ENCODE results near the gene CREB5.

The CREB5 gene

DNA sequence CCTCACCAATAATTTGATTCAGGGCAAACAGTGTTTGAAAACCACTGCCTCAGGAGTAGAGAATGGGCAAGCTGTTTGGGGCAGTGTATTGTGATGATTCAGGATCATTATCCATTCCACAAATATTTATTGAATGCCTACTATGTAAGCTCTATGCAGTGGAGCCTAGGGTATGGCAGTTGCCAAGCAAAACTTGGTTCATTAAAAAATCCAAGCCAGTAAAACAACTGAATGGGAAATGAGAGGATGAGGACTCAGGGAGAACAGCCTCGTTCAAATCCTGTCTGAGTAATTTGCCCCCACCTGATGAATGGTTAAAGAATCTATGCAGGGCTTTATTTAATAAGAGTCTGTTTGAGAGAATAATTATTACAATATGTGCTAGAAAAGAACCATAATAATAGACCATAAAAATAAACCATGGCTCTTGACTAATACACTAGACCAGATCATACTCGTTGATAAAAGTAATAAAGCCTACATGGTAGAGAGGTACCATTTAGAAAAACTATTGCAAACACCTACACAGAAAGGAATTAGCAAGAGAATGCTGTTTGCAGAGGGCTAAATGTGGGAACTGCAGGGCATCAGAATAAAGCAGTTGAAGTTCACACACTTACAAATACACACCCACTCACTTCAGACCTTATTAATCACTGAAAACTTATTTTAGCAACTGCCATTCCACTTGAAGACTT is 71.7 kb downstream of the CREB5 start:
- TF ChIP-seq EZH2 (IDR thresholded peaks at IDR 0.05; ENCODE audit: borderline replicate concordance, low read depth, low read length, severe bottlenecking): no peak
- TF ChIP-seq, protein P1, sequence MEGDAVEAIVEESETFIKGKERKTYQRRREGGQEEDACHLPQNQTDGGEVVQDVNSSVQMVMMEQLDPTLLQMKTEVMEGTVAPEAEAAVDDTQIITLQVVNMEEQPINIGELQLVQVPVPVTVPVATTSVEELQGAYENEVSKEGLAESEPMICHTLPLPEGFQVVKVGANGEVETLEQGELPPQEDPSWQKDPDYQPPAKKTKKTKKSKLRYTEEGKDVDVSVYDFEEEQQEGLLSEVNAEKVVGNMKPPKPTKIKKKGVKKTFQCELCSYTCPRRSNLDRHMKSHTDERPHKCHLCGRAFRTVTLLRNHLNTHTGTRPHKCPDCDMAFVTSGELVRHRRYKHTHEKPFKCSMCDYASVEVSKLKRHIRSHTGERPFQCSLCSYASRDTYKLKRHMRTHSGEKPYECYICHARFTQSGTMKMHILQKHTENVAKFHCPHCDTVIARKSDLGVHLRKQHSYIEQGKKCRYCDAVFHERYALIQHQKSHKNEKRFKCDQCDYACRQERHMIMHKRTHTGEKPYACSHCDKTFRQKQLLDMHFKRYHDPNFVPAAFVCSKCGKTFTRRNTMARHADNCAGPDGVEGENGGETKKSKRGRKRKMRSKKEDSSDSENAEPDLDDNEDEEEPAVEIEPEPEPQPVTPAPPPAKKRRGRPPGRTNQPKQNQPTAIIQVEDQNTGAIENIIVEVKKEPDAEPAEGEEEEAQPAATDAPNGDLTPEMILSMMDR (IDR thresholded peaks at IDR 0.05; ENCODE audit: borderline replicate concordance, extremely low read depth, low read length, poor library complexity, severe bottlenecking): no peak
- Histone ChIP-seq H3K4me3 (ENCODE audit: low read depth in 1 of 2, low read length in 2 of 2) (no peak overlapping the region), H4K20me1 (ENCODE audit: insufficient read depth, low read length) (no peaks in the 10 kb centered on the region), H3K36me3 (ENCODE audit: insufficient read depth, low read length) (no peaks in the 10 kb centered on the region), H3K4me2 (ENCODE audit: insufficient read depth, low read length) (no peak overlapping the region), H3K9me3 (ENCODE audit: insufficient read depth, low read length, severe bottlenecking) (no peaks in the 10 kb centered on the region), H3K9ac (ENCODE audit: low read depth, low read length) (no peak overlapping the region), H3K79me2 (ENCODE audit: insufficient read depth, low read length) (no peaks in the 10 kb centered on the region), H3K27ac (ENCODE audit: low read length) (no peak overlapping the region), H3K4me1 (ENCODE audit: insufficient read depth, low read length) (no peaks in the 10 kb centered on the region), H3K27me3 (ENCODE audit: insufficient read depth, low read length, poor library complexity) (peaks cover 12% of the 10 kb centered on the region), H2AFZ (ENCODE audit: low read depth, low read length) (no peak overlapping the region)
- ATAC-seq (ENCODE audit: insufficient read depth, low read depth) (no peak), DNase-seq (no peak)

DNA sequence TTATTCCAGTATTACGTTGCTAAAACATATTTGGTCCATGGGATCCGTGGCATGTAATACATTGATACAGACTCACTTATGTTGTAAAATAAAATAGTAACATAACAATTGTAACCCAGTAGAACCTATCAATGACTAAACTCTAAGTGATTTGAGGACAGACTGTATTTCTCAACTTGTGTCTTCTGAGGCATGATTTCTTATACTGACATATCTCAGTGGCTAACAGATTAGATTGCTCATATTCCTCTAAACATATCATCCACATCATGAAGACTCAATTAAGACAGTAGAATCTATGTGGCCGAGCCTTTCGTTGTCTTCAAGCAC is 72.3 kb downstream of the CREB5 start:
- TF ChIP-seq EZH2 (IDR thresholded peaks at IDR 0.05; ENCODE audit: borderline replicate concordance, low read depth, low read length, severe bottlenecking): no peak
- Histone ChIP-seq H3K36me3 (ENCODE audit: insufficient read depth, low read length) (no peaks in the 10 kb centered on the region), H4K20me1 (ENCODE audit: insufficient read depth, low read length) (no peaks in the 10 kb centered on the region), H3K4me1 (ENCODE audit: insufficient read depth, low read length) (no peaks in the 10 kb centered on the region), H3K79me2 (ENCODE audit: insufficient read depth, low read length) (no peaks in the 10 kb centered on the region), H3K9me3 (ENCODE audit: insufficient read depth, low read length, severe bottlenecking) (no peaks in the 10 kb centered on the region), H2AFZ (ENCODE audit: low read depth, low read length) (no peak overlapping the region), H3K4me3 (ENCODE audit: low read depth in 1 of 2, low read length in 2 of 2) (no peak overlapping the region), H3K27ac (ENCODE audit: low read length) (no peak overlapping the region), H3K9ac (ENCODE audit: low read depth, low read length) (no peak overlapping the region), H3K4me2 (ENCODE audit: insufficient read depth, low read length) (no peak overlapping the region), H3K27me3 (ENCODE audit: insufficient read depth, low read length, poor library complexity) (peaks cover 12% of the 10 kb centered on the region)
- ATAC-seq (ENCODE audit: insufficient read depth, low read depth) (no peak), DNase-seq (no peak)

DNA sequence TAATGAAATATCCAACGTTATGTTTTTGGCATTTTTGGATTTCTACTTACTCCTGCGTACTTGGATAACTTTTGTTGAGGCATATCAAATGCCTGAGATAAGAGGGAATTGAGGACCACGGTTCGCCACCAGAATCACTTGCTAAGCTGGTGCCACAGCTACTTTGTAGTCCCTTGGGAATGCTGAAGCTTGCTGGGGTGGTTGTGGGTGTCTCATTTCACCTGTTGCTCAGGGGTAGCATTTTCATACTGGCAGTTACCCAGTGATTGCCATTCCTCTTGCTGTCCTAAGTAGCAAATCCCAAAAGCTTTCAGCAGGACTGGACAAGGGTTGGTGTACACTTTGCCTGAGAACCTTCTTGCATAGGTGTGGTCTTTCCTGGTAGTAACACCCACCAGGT is 75.2 kb downstream of the CREB5 start:
- Histone ChIP-seq H3K27ac (ENCODE audit: low read length) (no peak overlapping the region), H3K9me3 (ENCODE audit: insufficient read depth, low read length, severe bottlenecking) (no peaks in the 10 kb centered on the region), H3K9ac (ENCODE audit: low read depth, low read length) (no peak overlapping the region), H3K4me3 (ENCODE audit: low read depth in 1 of 2, low read length in 2 of 2) (no peak overlapping the region), H3K4me2 (ENCODE audit: insufficient read depth, low read length) (no peak overlapping the region), H3K4me1 (ENCODE audit: insufficient read depth, low read length) (no peaks in the 10 kb centered on the region), H3K36me3 (ENCODE audit: insufficient read depth, low read length) (no peaks in the 10 kb centered on the region), H3K27me3 (ENCODE audit: insufficient read depth, low read length, poor library complexity) (peaks cover 5% of the 10 kb centered on the region), H2AFZ (ENCODE audit: low read depth, low read length) (no peak overlapping the region), H4K20me1 (ENCODE audit: insufficient read depth, low read length) (no peaks in the 10 kb centered on the region), H3K79me2 (ENCODE audit: insufficient read depth, low read length) (no peaks in the 10 kb centered on the region)
- ATAC-seq (ENCODE audit: insufficient read depth, low read depth) (no peak), DNase-seq (no peak)
- TF ChIP-seq, protein P1 (IDR thresholded peaks at IDR 0.05; ENCODE audit: borderline replicate concordance, extremely low read depth, low read length, poor library complexity, severe bottlenecking): no peak
- no peak for TF ChIP-seq EZH2 (IDR thresholded peaks at IDR 0.05; ENCODE audit: borderline replicate concordance, low read depth, low read length, severe bottlenecking)

DNA sequence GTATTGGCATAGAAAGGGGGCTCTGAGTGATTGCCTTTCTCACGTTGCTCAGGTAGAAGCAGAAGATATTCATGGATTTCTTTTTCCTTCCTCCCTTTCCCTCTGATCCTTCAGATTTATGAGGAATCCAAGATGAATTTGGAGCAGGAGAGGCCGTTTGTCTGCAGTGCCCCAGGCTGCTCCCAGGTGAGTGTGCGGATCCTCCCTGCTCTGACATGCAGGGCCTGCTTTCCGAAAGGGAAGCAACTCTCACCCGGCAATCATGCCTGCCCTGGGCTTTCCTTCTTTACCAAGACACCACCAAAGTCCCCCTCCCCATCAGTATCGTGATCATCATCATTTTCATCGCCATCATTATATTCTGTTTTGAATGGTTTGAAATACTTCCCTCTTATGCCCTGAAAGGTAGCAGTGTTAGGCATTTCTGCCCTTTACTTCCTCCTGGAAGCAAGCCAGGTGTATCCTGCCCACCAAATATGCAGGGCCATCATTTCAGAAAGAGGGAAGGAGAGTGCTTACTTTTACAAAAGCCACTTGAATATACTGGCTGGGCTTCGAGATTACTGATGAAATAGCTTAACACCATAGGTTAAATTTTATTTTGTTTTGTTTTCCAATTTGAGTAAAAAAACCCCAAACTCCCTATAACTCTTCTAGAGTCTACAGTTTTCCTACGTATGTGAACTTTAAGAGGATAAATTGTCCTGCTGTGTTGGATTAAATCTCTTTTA is 75.9 kb downstream of the CREB5 start:
- no peaks in the 10 kb centered on the region for H3K4me1 ChIP-seq (ENCODE audit: insufficient read depth, low read length)
- no peaks in the 10 kb centered on the region for H3K79me2 ChIP-seq (ENCODE audit: insufficient read depth, low read length)
- H3K36me3 ChIP-seq (ENCODE audit: insufficient read depth, low read length): no peaks in the 10 kb centered on the region
- no peak for DNase-seq
- no peak overlapping the region for H2AFZ ChIP-seq (ENCODE audit: low read depth, low read length)
- TF ChIP-seq, protein P1 (IDR thresholded peaks at IDR 0.05; ENCODE audit: borderline replicate concordance, extremely low read depth, low read length, poor library complexity, severe bottlenecking): no peak
- TF ChIP-seq EZH2 (IDR thresholded peaks at IDR 0.05; ENCODE audit: borderline replicate concordance, low read depth, low read length, severe bottlenecking): no peak
- H3K4me2 ChIP-seq (ENCODE audit: insufficient read depth, low read length): no peak overlapping the region
- no peak overlapping the region for H3K4me3 ChIP-seq (ENCODE audit: low read depth in 1 of 2, low read length in 2 of 2)
- no peak overlapping the region for H3K9ac ChIP-seq (ENCODE audit: low read depth, low read length)
- no peaks in the 10 kb centered on the region for H3K9me3 ChIP-seq (ENCODE audit: insufficient read depth, low read length, severe bottlenecking)
- H3K27me3 ChIP-seq (ENCODE audit: insufficient read depth, low read length, poor library complexity): peaks cover 3% of the 10 kb centered on the region
- no peak overlapping the region for H3K27ac ChIP-seq (ENCODE audit: low read length)
- no peak for ATAC-seq (ENCODE audit: insufficient read depth, low read depth)
- no peaks in the 10 kb centered on the region for H4K20me1 ChIP-seq (ENCODE audit: insufficient read depth, low read length)

All from DND-41 (cell line).